Memory B cell (primary cell): ENCODE data around the gene ATP8B4.
"Not testable (repeated sequence)": the region's sequence is repeated elsewhere in the genome, so short reads cannot be mapped to it uniquely, and the experiment has no call there.

ENCODE experiments used
- ATAC-seq: fragments of 150-1000 bp; cut with Tn5 transposase; 2 replicates; pipeline ENCODE4 v1.10.0; 2021; ENCODE audit warnings: low read depth, mild to moderate bottlenecking, moderate library complexity
- DNase-seq, 2 donors: peaks; one replicate each; pipeline ENCODE4 v3.0.0; 2022; ENCODE audit warnings: low spot score in 2 of 2
- H3K27ac Mint-ChIP-seq: one replicate; pipeline ENCODE4 v1.8.0; 2022; ENCODE audit warnings: mild to moderate bottlenecking, moderate library complexity, mixed read lengths
- H3K27me3 Mint-ChIP-seq: one replicate; pipeline ENCODE4 v1.8.0; 2022; ENCODE audit warnings: mixed read lengths
- H3K36me3 Mint-ChIP-seq: one replicate; pipeline ENCODE4 v1.8.0; 2022; ENCODE audit warnings: mild to moderate bottlenecking, mixed read lengths
- H3K4me1 Mint-ChIP-seq: one replicate; pipeline ENCODE4 v1.8.0; 2022; ENCODE audit warnings: mixed read lengths
- H3K4me3 Mint-ChIP-seq: one replicate; pipeline ENCODE4 v1.8.0; 2022; ENCODE audit warnings: mild to moderate bottlenecking, moderate library complexity, mixed read lengths
- H3K9me3 Mint-ChIP-seq: one replicate; pipeline ENCODE4 v1.8.0; 2022; ENCODE audit warnings: mixed read lengths

The ATP8B4 gene

DNA sequence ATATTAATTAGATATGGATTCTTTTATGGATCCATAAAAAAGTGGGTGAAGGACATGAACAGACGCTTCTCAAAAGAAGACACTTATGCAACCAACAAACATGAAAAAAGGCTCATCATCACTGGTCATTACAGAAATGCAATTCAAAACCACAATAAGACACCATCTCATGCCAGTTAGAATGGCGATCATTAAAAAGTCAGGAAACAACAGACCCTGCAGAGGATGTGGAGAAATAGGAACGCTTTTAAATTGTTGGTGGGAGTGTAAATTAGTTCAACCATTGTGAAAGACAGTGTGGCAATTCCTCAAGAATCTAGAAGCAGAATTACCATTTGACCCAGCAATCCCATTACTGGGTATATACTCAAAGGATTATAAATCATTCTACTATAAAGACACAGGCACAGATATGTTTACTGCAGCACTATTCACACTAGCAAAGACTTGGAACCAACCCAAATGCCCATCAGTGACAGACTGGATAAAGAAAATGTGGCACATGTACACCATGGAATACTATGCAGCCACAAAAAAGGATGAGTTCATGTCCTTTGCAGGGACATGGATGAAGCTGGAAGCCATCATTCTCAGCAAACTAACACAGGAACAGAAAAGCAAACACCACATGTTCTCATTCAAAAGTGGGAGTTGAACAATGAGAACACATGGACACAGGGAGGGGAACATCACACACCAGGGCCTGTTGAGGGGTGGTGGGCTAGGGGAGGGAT lies 13.4 kb upstream of the ATP8B4 start:
- not testable (repeated sequence) for ATAC-seq, H3K36me3 Mint-ChIP-seq, H3K9me3 Mint-ChIP-seq, DNase-seq, H3K4me3 Mint-ChIP-seq, H3K27me3 Mint-ChIP-seq, H3K27ac Mint-ChIP-seq
- peaks cover 13% of the 10 kb centered on the region for H3K4me1 Mint-ChIP-seq

DNA sequence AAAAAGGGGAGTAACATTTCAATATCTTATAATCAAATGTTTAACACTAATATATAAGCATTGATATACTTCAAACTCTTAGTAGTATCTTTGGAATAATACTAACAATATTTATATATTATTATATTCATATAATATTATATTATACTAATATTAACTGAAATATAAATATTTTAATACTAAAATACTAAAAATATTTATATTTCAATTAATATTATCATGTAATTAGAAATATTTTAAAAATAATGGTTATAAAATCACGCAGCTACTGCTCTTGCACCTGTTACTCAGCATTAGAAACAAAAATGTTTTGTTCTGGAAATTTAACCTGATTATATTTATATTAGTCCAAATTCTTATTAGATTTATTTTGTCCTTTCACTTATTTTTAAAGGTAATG lies 12.6 kb upstream of the ATP8B4 start:
- H3K4me1 Mint-ChIP-seq, result peaks cover 13% of the 10 kb centered on the region
- no peak overlapping the region for H3K4me3 Mint-ChIP-seq
- ATAC-seq (no peak), DNase-seq (no peak)
- no peaks in the 10 kb centered on the region for H3K9me3 Mint-ChIP-seq
- no peaks in the 10 kb centered on the region for H3K36me3 Mint-ChIP-seq
- H3K27me3 Mint-ChIP-seq, result no peaks in the 10 kb centered on the region
- no peak overlapping the region for H3K27ac Mint-ChIP-seq

DNA sequence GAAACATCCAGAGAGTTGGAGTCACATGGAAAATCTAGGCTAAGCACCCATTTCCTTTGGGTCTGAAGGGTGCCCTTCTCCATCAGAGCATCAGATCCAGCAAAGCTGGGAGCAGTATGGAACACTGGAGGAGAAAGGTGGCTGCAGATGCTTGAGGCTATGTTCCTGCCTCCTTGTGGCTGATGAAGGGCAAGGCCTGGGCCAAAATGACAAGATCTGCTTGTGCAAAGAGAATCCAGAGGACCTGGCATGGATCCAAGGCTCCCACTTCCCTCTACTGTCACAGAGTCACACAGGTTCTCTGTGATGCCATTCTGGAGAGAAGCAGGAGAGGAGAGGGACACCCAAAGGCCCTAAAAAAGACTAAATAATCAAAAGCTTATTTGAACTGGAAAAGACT lies 9.2 kb upstream of the ATP8B4 start:
- no peak overlapping the region for H3K4me3 Mint-ChIP-seq
- H3K9me3 Mint-ChIP-seq, result peaks cover 2% of the 10 kb centered on the region
- ATAC-seq (no peak), DNase-seq (no peak)
- no peak overlapping the region for H3K27ac Mint-ChIP-seq
- H3K36me3 Mint-ChIP-seq, result no peaks in the 10 kb centered on the region
- no peaks in the 10 kb centered on the region for H3K4me1 Mint-ChIP-seq
- no peaks in the 10 kb centered on the region for H3K27me3 Mint-ChIP-seq

DNA sequence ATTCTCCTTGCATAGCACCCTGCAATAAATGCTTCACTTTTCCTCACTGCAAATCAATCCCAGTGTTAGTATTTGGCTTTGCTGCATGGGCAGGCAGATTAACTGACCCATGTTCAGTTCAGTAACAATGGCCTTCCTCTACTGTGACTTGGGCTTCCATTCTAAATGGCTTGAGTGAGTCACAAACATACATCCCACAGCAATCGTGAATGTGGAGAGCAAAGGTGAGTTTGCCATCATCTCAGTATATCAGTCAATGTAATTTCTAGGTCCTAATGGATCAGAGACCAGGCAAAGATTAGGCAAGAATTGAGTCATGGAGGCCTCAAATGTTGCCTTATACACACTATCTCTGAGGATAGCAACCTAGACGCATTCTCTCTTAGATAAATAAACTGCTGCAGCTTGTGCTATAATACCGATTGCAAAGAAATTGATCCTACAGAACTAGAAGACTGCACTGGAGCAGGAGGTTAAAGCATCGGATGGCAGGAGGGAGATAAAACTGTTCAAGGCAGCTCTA lies 8.3 kb upstream of the ATP8B4 start:
- Mint-ChIP-seq H3K27ac (no peak overlapping the region), H3K4me1 (no peaks in the 10 kb centered on the region), H3K27me3 (no peaks in the 10 kb centered on the region), H3K36me3 (no peaks in the 10 kb centered on the region), H3K4me3 (no peak overlapping the region), H3K9me3 (peaks cover 2% of the 10 kb centered on the region)
- DNase-seq, result no peak
- no peak for ATAC-seq

DNA sequence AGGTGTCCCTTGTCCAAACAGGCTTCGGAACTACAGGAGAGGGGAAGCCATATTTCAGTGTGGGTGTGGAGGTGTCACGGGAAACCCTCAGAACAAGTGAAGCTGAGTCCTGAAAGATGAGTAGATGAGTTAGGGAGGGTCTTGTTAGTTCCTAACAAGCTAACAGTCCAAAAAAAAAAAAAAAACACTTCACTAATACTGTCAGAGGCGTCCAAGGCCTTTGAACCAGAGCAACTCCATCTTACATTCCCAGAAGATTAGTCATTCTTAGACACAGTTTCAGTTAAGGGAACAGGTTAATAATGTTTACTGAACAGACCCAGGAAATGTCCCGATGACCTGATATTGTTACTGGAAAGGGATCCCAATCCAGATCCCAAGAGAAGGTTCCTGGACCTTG lies 7.0 kb upstream of the ATP8B4 start:
- ATAC-seq (no peak), DNase-seq (no peak)
- Mint-ChIP-seq H3K4me1 (no peaks in the 10 kb centered on the region), H3K9me3 (peaks cover 2% of the 10 kb centered on the region), H3K27me3 (no peaks in the 10 kb centered on the region), H3K4me3 (no peak overlapping the region), H3K27ac (no peak overlapping the region), H3K36me3 (no peaks in the 10 kb centered on the region)

DNA sequence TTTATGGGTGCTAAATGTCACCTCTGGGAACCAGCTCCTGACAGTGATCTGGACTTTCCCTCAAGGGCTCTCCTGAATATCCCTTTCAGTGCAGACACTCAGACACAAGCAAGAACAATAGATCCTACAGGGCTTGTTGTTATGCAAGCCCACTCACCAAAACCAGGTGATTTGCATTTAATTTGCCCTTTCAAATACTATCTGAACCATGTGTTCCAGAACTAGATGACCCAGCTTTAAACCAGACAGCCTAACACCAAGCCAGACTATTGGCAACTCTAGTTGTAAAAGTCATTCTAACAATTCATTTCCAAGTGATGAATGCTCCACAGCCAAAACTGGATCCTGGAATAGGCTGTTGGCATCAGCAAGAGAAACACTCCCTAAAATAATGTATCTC lies 5.6 kb upstream of the ATP8B4 start:
- H3K27ac Mint-ChIP-seq, result no peak overlapping the region
- H3K27me3 Mint-ChIP-seq, result no peaks in the 10 kb centered on the region
- no peaks in the 10 kb centered on the region for H3K36me3 Mint-ChIP-seq
- H3K9me3 Mint-ChIP-seq, result peaks cover 2% of the 10 kb centered on the region
- no peaks in the 10 kb centered on the region for H3K4me1 Mint-ChIP-seq
- DNase-seq (no peak), ATAC-seq (no peak)
- H3K4me3 Mint-ChIP-seq, result no peak overlapping the region

DNA sequence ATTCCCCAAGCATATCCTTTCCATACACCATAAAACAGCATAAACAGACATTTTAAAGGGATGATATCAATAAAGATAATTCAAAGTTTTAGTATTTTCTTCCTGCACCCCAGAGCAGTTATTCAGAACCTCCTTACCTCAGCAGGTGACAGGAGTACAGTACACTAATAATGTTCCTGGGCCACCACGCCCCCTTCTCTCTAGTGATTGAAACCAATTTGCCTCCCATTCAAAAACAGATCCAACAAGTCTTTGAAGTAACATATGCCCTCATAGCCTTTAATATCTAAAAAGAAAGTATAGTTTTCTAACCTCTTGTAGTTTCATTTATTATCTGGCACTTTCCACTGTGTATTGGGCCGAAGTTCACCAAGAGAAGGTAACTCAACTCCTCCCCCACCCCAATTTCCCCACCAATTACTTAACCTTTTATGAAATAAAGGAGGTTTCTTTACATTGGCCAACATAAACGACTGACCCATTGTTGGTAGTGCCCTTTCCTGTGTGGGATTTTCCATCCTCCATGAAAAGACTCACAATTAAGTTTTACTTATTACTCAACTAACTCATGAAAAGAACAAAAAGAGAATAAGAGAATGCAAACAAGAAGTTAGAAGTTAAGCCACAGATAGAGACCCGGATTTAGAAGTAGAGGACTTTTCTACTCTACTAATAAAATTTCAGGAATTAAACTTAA lies 5.0 kb upstream of the ATP8B4 start:
- Mint-ChIP-seq H3K9me3 (peaks cover 2% of the 10 kb centered on the region), H3K27me3 (no peaks in the 10 kb centered on the region), H3K4me1 (peaks cover 2% of the 10 kb centered on the region), H3K27ac (no peak overlapping the region), H3K4me3 (no peak overlapping the region), H3K36me3 (no peaks in the 10 kb centered on the region)
- no peak for ATAC-seq
- no peak for DNase-seq

DNA sequence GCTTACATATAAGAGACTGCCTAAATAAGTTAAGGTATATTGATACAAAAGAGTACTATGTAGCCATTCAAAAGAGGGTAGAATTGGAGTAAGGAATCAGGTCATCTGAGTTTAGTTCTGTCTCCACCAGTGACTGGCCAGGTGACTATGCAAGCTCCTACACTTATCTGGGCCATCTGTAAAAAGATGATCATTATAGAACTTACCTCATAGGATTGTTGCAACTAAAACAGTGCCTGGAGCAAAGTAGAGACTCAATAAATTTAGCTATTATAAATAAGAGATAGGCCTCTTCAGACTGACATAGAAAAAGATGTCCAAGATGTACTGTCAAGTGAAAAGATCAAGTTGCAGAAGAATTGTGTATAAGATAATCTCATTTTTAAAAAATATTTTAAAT lies 1.7 kb upstream of the ATP8B4 start:
- H3K27me3 Mint-ChIP-seq, result no peaks in the 10 kb centered on the region
- peaks cover 4% of the 10 kb centered on the region for H3K4me1 Mint-ChIP-seq
- no peak overlapping the region for H3K4me3 Mint-ChIP-seq
- DNase-seq, result no peak
- no peak overlapping the region for H3K27ac Mint-ChIP-seq
- peaks cover 2% of the 10 kb centered on the region for H3K9me3 Mint-ChIP-seq
- no peak for ATAC-seq
- H3K36me3 Mint-ChIP-seq, result no peaks in the 10 kb centered on the region

DNA sequence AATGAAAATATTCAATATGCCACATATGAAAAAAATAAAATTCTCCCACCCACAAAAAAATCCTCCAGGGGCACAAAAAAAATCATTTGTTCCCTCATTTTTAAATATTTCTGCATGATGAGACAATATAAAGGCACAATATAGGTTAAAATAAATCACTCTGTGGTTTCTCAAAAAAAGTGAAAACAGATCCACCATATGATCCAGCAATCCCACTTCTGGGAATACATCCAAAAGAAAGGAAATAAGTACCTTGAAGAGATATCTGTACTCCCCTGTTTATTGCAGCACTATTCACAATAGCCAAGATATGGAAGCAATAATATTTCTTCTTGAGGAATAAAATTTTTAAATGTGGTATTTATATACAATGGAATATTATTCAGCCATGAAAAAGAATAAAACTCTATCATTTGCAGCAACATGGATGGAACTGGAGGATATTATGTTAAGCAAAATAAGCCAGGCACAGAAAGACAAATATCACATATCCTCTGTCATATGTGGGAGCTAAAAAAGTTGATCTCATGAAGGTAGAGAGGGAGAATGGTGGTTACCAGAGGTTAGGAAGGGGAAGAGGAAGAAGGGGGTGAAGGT lies 1.5 kb downstream of the ATP8B4 start:
- H3K4me3 Mint-ChIP-seq, result no peak overlapping the region
- H3K9me3 Mint-ChIP-seq, result no peaks in the 10 kb centered on the region
- H3K36me3 Mint-ChIP-seq, result no peaks in the 10 kb centered on the region
- H3K4me1 Mint-ChIP-seq, result peaks cover 16% of the 10 kb centered on the region
- ATAC-seq (no peak), DNase-seq (no peak)
- no peak overlapping the region for H3K27ac Mint-ChIP-seq
- H3K27me3 Mint-ChIP-seq, result peaks cover 6% of the 10 kb centered on the region

DNA sequence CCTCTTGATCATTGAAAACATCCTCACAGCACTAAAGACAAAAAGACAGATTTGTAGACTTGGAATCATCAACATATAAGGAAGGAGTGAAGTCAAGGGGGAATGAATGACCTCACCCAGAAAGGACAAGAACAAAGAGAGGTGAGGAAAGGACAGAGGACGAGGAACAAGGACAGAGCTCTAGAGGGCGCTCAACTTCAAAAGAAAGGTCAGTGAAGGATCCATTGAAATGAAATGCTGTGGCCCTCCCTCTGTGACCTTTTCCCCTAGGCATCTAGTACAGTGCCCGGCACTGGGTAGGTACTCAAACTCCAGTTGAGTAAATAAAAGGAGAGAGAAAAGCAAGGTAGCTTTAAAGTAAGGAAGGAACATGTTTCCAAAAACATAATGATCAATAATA lies 2.6 kb downstream of the ATP8B4 start:
- H3K4me3 Mint-ChIP-seq, result no peak overlapping the region
- DNase-seq (no peak), ATAC-seq (no peak)
- H3K4me1 Mint-ChIP-seq, result peaks cover 18% of the 10 kb centered on the region
- H3K27me3 Mint-ChIP-seq, result peaks cover 8% of the 10 kb centered on the region
- no peaks in the 10 kb centered on the region for H3K9me3 Mint-ChIP-seq
- no peaks in the 10 kb centered on the region for H3K36me3 Mint-ChIP-seq
- H3K27ac Mint-ChIP-seq, result no peak overlapping the region

DNA sequence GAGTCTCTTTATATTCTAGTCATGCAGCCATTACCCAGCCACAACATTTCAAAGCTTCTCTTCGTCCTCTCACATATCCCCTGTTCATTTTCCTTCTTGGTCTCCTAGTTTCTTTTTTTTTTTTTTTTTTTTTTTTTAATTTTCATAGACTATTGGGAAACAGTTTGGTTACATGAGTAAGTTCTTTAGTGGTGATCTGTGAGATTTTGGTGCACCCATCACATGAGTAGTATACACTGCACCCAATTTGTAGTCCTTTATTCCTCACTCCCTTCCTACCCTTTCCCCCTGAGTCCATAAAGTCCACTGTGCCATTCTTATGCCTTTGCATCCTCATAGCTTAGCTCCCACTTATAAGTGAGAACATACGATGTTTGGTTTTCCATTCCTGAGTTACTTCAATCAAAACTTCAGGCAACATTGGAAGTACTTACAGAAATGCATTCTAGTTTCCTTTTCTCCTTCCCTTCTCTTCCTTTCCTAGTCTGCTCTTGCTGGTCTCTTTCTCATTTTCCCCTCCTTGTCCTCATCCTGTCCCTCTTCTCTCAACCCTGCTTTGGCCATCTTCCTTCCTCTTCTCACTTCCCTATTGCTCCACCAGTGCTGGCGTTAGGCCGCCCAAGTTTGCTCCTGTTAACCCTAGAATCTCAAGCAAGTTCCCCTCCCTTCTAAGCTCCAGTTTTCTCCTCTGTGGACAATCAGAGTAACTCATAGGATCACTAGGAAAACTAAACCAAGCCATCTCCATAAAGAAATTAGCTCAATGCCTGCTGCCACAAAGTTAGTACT lies 4.8 kb downstream of the ATP8B4 start:
- DNase-seq (no peak), ATAC-seq (no peak)
- Mint-ChIP-seq H3K27ac (peak overlapping the region; percentile 3), H3K36me3 (no peaks in the 10 kb centered on the region), H3K27me3 (peaks cover 8% of the 10 kb centered on the region), H3K4me3 (no peak overlapping the region), H3K4me1 (peaks cover 18% of the 10 kb centered on the region), H3K9me3 (no peaks in the 10 kb centered on the region)

DNA sequence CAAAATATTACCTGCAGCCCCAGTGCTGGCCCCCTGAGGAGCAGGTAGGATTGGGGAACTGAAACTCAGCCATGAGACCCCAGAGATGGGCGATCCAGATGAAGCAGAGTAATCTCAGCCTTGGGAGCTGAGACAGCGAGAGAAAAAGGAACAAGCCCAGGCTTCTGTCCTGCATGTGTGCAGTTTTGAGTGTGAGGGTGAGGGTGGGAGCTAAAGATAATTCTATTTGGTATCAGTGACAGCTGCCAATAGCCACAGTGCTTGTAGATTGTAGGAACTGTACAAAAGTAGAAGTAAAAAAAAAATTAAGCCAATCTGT lies 5.9 kb downstream of the ATP8B4 start:
- Mint-ChIP-seq H3K27ac (no peak overlapping the region), H3K4me1 (peaks cover 22% of the 10 kb centered on the region), H3K4me3 (no peak overlapping the region), H3K27me3 (peaks cover 10% of the 10 kb centered on the region), H3K36me3 (no peaks in the 10 kb centered on the region), H3K9me3 (no peaks in the 10 kb centered on the region)
- ATAC-seq, result no peak
- no peak for DNase-seq

DNA sequence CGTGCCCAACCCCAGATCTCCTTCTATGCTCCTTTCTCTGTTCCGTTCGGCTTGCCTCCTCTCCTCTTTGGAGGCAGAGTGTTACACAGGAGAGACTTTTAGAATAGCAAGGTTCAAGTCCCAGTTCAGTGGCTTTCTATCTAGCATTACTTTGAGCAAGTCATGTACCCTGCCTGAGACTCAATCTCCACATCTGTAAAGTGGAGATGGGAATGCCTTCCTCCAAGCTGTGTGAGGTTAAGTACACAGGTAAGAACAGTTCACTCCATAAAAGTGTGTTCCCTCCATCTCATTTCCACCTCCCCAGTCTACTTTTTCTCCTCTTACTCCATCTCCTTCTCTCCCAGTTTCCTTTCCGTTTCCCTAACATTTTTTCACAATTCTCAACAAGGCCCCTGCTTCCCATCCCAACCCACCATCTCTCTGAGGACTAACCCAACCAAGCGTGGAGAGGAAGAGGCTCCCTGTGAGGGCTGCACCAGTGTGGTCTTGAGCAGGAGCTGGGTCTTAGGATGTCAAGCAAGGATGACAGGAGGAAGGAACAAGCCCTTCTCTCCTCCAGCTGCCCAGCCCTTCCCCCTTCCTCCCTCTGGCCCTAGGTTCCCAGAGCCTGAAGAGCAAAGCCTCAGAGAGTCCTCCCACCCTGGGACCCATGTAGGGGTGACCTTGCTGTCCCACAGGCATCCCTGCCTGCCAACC lies 6.4 kb downstream of the ATP8B4 start:
- no peak overlapping the region for H3K4me3 Mint-ChIP-seq
- no peak overlapping the region for H3K27ac Mint-ChIP-seq
- ATAC-seq (no peak), DNase-seq (no peak)
- peaks cover 26% of the 10 kb centered on the region for H3K4me1 Mint-ChIP-seq
- no peaks in the 10 kb centered on the region for H3K9me3 Mint-ChIP-seq
- peaks cover 10% of the 10 kb centered on the region for H3K27me3 Mint-ChIP-seq
- H3K36me3 Mint-ChIP-seq, result no peaks in the 10 kb centered on the region
